Retinal pigment epithelial cell (primary cell): ENCODE results near the gene FAM240A.
"Not testable (repeated sequence)": the region's sequence is repeated elsewhere in the genome, so short reads cannot be mapped to it uniquely, and the experiment has no call there.

Source experiments
- DNase-seq: peaks from one replicate; pipeline ENCODE4 v3.0.0-alpha.2; 2010; ENCODE audit warnings: low read depth
- H3K4me3 ChIP-seq: 2 replicates; pipeline ENCODE4 v1.5.1; 2011; ENCODE audit warnings: mild to moderate bottlenecking, low read length, control low read depth, moderate library complexity
- CTCF ChIP-seq: conservative IDR thresholded peaks from 2 replicates; pipeline ENCODE4 v1.5.1; 2011; ENCODE audit warnings: low read depth, low read length, control low read depth, inconsistent platforms

FAM240A gene

GRCh38 chr3:46573701-46574100, 38.6 kb upstream of the FAM240A start:
- DNase-seq, result no peak
- TF ChIP-seq CTCF, result no peak
- no peak overlapping the region for H3K4me3 ChIP-seq

GRCh38 chr3:46574243-46574646, 38.1 kb upstream of the FAM240A start:
- no peak for DNase-seq
- TF ChIP-seq CTCF, result no peak

GRCh38 chr3:46574881-46575576, 37.3 kb upstream of the FAM240A start:
- H3K4me3 ChIP-seq, result no peak overlapping the region
- DNase-seq, result no peak
- TF ChIP-seq CTCF, result no peak

More at GRCh38 chr3:46574243-46574646, 38.1 kb upstream of the FAM240A start:
- no peak overlapping the region for H3K4me3 ChIP-seq

GRCh38 chr3:46575577-46576222, 36.6 kb upstream of the FAM240A start:
- no peak for DNase-seq
- no peak for TF ChIP-seq CTCF
- no peak overlapping the region for H3K4me3 ChIP-seq

- no peak for TF ChIP-seq CTCF
- H3K4me3 ChIP-seq, result no peak overlapping the region
- no peak for DNase-seq
These were observed 35.9 kb upstream of the FAM240A start for GRCh38 chr3:46576386-46576785.

GRCh38 chr3:46576879-46577278, 35.4 kb upstream of the FAM240A start:
- TF ChIP-seq CTCF, result no peak
- peak overlapping the region; percentile 15 for H3K4me3 ChIP-seq
- DNase-seq, result no peak

- not testable (repeated sequence) for DNase-seq, H3K4me3 ChIP-seq
These were observed 34.6 kb upstream of the FAM240A start for GRCh38 chr3:46577580-46578249.
